Panc1 (cell line): Measurements from ENCODE around the gene SERAC1. TPM values are rescaled to one million over a fixed set of nuclear protein-coding genes. Genes with fewer than 3 reads are reported as not detected.

Experiments used
- ATAC-seq: fragments of 200-7000 bp; cut with Tn5 transposase; 2 replicates; pipeline ENCODE4 v1.9.1; 2020; ENCODE audit warnings: mild to moderate bottlenecking, moderate library complexity
- BruUV-seq: library from RNA; stranded (reverse); fragments of 400-500 nt; replicated peaks from 2 replicates; lab custom pipeline; 2021; lab: Mats Ljungman, UMichigan
- CTCF ChIA-PET: fragments of 300-600 bp; sonication (Branson Sonifier 250); formaldehyde crosslinking; loops from one replicate; lab custom pipeline; 2022; ENCODE audit warnings: antibody characterized with exemption; lab: Charles Lee
- POLR2A ChIA-PET: fragments of 300-600 bp; sonication (Branson Sonifier 250); formaldehyde crosslinking; loops from one replicate; lab custom pipeline; 2022; ENCODE audit warnings: antibody characterized with exemption; lab: Charles Lee
- DNase-seq: peaks from one replicate; pipeline ENCODE4 v3.0.0-alpha.2; 2010; ENCODE audit warnings: low read depth, low spot score
- H3K27ac ChIP-seq: 2 replicates; pipeline ENCODE4 v1.5.1; 2011; ENCODE audit warnings: mild to moderate bottlenecking, low read length, inconsistent platforms
- H3K27me3 ChIP-seq: fragments of 200-500 bp; sonication (Bioruptor generic); 2 replicates; pipeline ENCODE4 v1.6.0; 2014; ENCODE audit warnings: low read length, inconsistent platforms; ENCODE audit not compliant: control insufficient read depth, insufficient read depth
- H3K36me3 ChIP-seq: fragments of 200-500 bp; sonication (Bioruptor generic); 2 replicates; pipeline ENCODE4 v1.5.1; 2014; ENCODE audit warnings: inconsistent platforms, mild to moderate bottlenecking, low read length, moderate library complexity; ENCODE audit not compliant: control insufficient read depth, insufficient read depth
- H3K4me1 ChIP-seq: 2 replicates; pipeline ENCODE4 v1.5.1; 2011; ENCODE audit warnings: inconsistent platforms, mild to moderate bottlenecking, low read length, moderate library complexity; ENCODE audit not compliant: control insufficient read depth, insufficient read depth
- H3K4me3 ChIP-seq, 2 experiments: 2 replicates each; pipeline ENCODE4 v1.5.1; 2011 to 2012; ENCODE audit warnings: low read depth in 2 of 2, low read length in 2 of 2, mild to moderate bottlenecking in 2 of 2, inconsistent platforms in 1 of 2, moderate library complexity in 1 of 2
- H3K9me3 ChIP-seq: fragments of 200-500 bp; sonication (Bioruptor generic); 2 replicates; pipeline ENCODE4 v1.5.1; 2014; ENCODE audit warnings: low read depth, mild to moderate bottlenecking, inconsistent platforms, low read length, moderate library complexity; ENCODE audit not compliant: control insufficient read depth, insufficient read depth
- POLR2AphosphoS5 ChIP-seq: IDR thresholded peaks from 2 replicates; pipeline ENCODE4 v1.6.1; 2012; ENCODE audit warnings: mild to moderate bottlenecking, low read depth, low read length, moderate library complexity
- SIN3A ChIP-seq: IDR thresholded peaks from 2 replicates; pipeline ENCODE4 v1.6.1; 2012; ENCODE audit warnings: low read depth, mild to moderate bottlenecking, low read length, moderate library complexity, borderline replicate concordance; ENCODE audit not compliant: insufficient read depth
- TCF7L2 ChIP-seq: IDR thresholded peaks from 2 replicates; pipeline ENCODE4 v1.6.1; 2011; ENCODE audit warnings: mild to moderate bottlenecking, low read depth, low read length, inconsistent platforms
- in situ Hi-C: cut with HindIII; loops from 2 replicates; pipeline ENCODE4 v1.10.0; 2016; ENCODE audit warnings: low sequenced_read_pairs, low pct_unique_long_range_greater_than_20kb
- intact Hi-C: fragments of 100-400 bp; cut with micrococcal nuclease; formaldehyde crosslinking; loops from one replicate; pipeline ENCODE4 v1.10.0; 2022; ENCODE audit not compliant: unreplicated experiment
- total RNA-seq: library from RNA; stranded (reverse); gene quantifications from one replicate; pipeline ENCODE4 v1.2.1, GENCODE V29; 2021; ENCODE audit not compliant: unreplicated experiment
- TF ChIP-seq, protein P1 (sequence below): fragments of 450-650 bp; IDR thresholded peaks from 2 replicates; pipeline ENCODE4 v1.5.1; 2017; ENCODE audit warnings: mild to moderate bottlenecking
- TF ChIP-seq, protein P2 (sequence below), 2 experiments: IDR thresholded peaks; 2 replicates each; pipeline ENCODE4 v1.6.1; 2011 to 2012; ENCODE audit warnings: low read depth in 2 of 2, control low read depth in 1 of 2, low read length in 1 of 2, mild to moderate bottlenecking in 1 of 2, moderate library complexity in 1 of 2; ENCODE audit not compliant: insufficient read depth in 1 of 2

The SERAC1 gene
- total RNA-seq, 1 experiment from 2014 or later = 8.2 TPM

DNA sequence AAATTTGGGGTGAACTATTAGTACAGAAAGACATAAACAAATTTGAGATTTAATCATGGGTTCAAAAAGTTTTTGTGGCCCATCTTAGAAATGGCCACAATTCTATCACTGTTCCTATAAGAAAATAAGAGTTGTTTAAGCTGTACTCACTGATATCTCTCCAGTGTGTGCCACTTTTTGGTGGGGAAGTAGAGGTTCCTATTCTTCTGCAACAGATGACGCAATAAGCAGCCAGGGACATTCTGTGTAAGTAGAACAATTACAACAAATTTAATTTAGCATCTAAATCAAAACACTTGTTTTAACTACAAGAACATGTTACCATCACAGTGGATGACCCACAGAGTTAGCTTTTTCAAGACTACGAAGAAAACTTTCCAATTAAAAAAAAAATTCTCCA is 9.9 kb downstream of the SERAC1 start:
- BruUV-seq = no TSS peak
- TF ChIP-seq SIN3A (no peak), TCF7L2 (no peak), POLR2AphosphoS5 (no peak)
- TF ChIP-seq, protein P1, sequence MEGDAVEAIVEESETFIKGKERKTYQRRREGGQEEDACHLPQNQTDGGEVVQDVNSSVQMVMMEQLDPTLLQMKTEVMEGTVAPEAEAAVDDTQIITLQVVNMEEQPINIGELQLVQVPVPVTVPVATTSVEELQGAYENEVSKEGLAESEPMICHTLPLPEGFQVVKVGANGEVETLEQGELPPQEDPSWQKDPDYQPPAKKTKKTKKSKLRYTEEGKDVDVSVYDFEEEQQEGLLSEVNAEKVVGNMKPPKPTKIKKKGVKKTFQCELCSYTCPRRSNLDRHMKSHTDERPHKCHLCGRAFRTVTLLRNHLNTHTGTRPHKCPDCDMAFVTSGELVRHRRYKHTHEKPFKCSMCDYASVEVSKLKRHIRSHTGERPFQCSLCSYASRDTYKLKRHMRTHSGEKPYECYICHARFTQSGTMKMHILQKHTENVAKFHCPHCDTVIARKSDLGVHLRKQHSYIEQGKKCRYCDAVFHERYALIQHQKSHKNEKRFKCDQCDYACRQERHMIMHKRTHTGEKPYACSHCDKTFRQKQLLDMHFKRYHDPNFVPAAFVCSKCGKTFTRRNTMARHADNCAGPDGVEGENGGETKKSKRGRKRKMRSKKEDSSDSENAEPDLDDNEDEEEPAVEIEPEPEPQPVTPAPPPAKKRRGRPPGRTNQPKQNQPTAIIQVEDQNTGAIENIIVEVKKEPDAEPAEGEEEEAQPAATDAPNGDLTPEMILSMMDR = no peak
- TF ChIP-seq, protein P2, sequence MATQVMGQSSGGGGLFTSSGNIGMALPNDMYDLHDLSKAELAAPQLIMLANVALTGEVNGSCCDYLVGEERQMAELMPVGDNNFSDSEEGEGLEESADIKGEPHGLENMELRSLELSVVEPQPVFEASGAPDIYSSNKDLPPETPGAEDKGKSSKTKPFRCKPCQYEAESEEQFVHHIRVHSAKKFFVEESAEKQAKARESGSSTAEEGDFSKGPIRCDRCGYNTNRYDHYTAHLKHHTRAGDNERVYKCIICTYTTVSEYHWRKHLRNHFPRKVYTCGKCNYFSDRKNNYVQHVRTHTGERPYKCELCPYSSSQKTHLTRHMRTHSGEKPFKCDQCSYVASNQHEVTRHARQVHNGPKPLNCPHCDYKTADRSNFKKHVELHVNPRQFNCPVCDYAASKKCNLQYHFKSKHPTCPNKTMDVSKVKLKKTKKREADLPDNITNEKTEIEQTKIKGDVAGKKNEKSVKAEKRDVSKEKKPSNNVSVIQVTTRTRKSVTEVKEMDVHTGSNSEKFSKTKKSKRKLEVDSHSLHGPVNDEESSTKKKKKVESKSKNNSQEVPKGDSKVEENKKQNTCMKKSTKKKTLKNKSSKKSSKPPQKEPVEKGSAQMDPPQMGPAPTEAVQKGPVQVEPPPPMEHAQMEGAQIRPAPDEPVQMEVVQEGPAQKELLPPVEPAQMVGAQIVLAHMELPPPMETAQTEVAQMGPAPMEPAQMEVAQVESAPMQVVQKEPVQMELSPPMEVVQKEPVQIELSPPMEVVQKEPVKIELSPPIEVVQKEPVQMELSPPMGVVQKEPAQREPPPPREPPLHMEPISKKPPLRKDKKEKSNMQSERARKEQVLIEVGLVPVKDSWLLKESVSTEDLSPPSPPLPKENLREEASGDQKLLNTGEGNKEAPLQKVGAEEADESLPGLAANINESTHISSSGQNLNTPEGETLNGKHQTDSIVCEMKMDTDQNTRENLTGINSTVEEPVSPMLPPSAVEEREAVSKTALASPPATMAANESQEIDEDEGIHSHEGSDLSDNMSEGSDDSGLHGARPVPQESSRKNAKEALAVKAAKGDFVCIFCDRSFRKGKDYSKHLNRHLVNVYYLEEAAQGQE (IDR thresholded peaks at IDR 0.05; ENCODE audit: insufficient read depth in 1 of 2, low read depth in 2 of 2, low read length in 1 of 2) = no peak
- Histone ChIP-seq H3K9me3 (no peaks in the 10 kb centered on the region), H3K27me3 (no peaks in the 10 kb centered on the region), H3K36me3 (peaks cover 8% of the 10 kb centered on the region), H3K27ac (no peak overlapping the region), H3K4me1 (no peaks in the 10 kb centered on the region), H3K4me3 (no peak overlapping the region)
- CTCF ChIA-PET = no interaction called here
- ATAC-seq = no peak
- intact Hi-C loops = no loop called here
- in situ Hi-C loops = no loop called here
- no peak for DNase-seq
- POLR2A ChIA-PET = interaction anchor here (0.6 kb wide), 1 partner anchor 756 kb away, joined by 3 read pairs; no protein-coding TSS in a partner anchor

DNA sequence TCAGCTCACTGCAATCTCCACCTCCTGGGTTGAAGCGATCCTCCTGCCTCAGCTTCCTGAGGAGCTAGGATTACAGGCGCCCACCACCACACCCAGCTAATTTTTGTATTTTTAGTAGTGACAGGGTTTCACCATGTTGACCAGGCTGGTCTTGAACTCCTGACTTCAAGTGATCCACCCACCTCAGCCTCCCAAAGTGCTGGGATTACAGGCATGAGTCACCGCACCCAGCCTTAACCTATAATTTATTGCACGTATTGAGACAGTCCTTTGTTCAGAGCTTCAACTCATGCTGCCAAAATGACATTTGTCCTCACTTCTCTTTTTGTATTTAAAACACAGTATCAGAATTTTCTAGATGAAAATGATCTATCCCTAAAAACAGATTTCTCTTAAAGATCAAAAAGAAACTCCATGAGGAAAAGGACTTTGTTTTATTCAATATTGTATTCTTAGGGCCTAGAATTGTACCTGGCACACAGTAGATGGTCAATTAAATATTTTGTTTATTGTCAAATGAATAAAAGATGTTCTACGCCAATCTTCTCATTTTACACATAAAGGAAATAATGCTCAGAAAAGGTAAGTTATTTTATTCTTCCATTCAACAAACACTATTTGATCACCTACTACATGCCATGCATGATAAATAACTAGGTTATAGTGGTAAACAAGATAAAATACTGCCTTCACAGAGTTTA is 10.8 kb downstream of the SERAC1 start:
- ChIA-PET CTCF (no interaction called here), POLR2A (no interaction called here)
- Histone ChIP-seq H3K4me1 (no peaks in the 10 kb centered on the region), H3K36me3 (peaks cover 8% of the 10 kb centered on the region), H3K27me3 (no peaks in the 10 kb centered on the region), H3K4me3 (no peak overlapping the region), H3K27ac (no peak overlapping the region), H3K9me3 (no peaks in the 10 kb centered on the region)
- no TSS peak for BruUV-seq
- intact Hi-C loops (no loop called here), in situ Hi-C loops (no loop called here)
- TF ChIP-seq, protein P1 = no peak
- TF ChIP-seq, protein P2 (IDR thresholded peaks at IDR 0.05; ENCODE audit: insufficient read depth in 1 of 2, low read depth in 2 of 2, low read length in 1 of 2) = no peak
- TF ChIP-seq SIN3A (no peak), POLR2AphosphoS5 (no peak), TCF7L2 (no peak)
- DNase-seq (no peak), ATAC-seq (no peak)
